Neural progenitor cell (in vitro differentiated cells): ENCODE data around the gene TMEM132E. TPM values are rescaled to one million over a fixed set of nuclear protein-coding genes. Genes with fewer than 3 reads are reported as not detected.

Experiments used
- DNase-seq: peaks from one replicate; pipeline ENCODE4 v3.0.0-alpha.2; 2016; ENCODE audit warnings: low spot score
- H2AFZ ChIP-seq: fragments of 200-600 bp; sonication (generic); replicated peaks from 2 replicates; pipeline ENCODE4 v1.6.1; 2016; ENCODE audit warnings: antibody characterized with exemption
- H3F3A ChIP-seq: fragments of 200-600 bp; sonication (generic); 2 replicates; pipeline ENCODE4 v1.6.1; 2016; ENCODE audit warnings: antibody characterized with exemption, low read depth
- H3K27ac ChIP-seq: fragments of 200-600 bp; sonication (generic); 2 replicates; pipeline ENCODE4 v1.5.1; 2016; ENCODE audit warnings: mild to moderate bottlenecking
- H3K27me3 ChIP-seq: fragments of 200-600 bp; sonication (generic); 2 replicates; pipeline ENCODE4 v1.6.1; 2016; ENCODE audit warnings: mild to moderate bottlenecking, moderate library complexity
- H3K36me3 ChIP-seq: fragments of 200-600 bp; sonication (generic); 2 replicates; pipeline ENCODE4 v1.5.1; 2016
- H3K4me1 ChIP-seq: fragments of 200-600 bp; sonication (generic); 2 replicates; pipeline ENCODE4 v1.6.1; 2016; ENCODE audit warnings: mixed run types
- H3K4me2 ChIP-seq: fragments of 200-600 bp; sonication (generic); 2 replicates; pipeline ENCODE4 v1.6.1; 2016
- H3K4me3 ChIP-seq: fragments of 200-600 bp; sonication (generic); 2 replicates; pipeline ENCODE4 v1.5.1; 2016
- H3K79me2 ChIP-seq: fragments of 200-600 bp; sonication (generic); 2 replicates; pipeline ENCODE4 v1.6.1; 2016; ENCODE audit warnings: low read depth
- H3K9ac ChIP-seq: fragments of 200-600 bp; sonication (generic); 2 replicates; pipeline ENCODE4 v1.6.1; 2016
- H3K9me3 ChIP-seq: fragments of 200-600 bp; sonication (generic); 2 replicates; pipeline ENCODE4 v1.5.1; 2016; ENCODE audit warnings: low read depth
- H4K20me1 ChIP-seq: fragments of 200-600 bp; sonication (generic); 2 replicates; pipeline ENCODE4 v1.6.1; 2016; ENCODE audit warnings: low read depth
- H3K27ac Mint-ChIP-seq: 3 replicates; pipeline ENCODE4 v1.8.0; 2021; ENCODE audit warnings: mixed read lengths
- H3K27me3 Mint-ChIP-seq: 2 replicates; pipeline ENCODE4 v1.8.0; 2022; ENCODE audit warnings: low read depth, mild to moderate bottlenecking, inconsistent platforms, moderate library complexity, mixed read lengths; ENCODE audit not compliant: insufficient read depth
- H3K36me3 Mint-ChIP-seq: 3 replicates; pipeline ENCODE4 v1.8.0; 2021; ENCODE audit warnings: mixed read lengths
- H3K4me1 Mint-ChIP-seq: 3 replicates; pipeline ENCODE4 v1.8.0; 2021; ENCODE audit warnings: mixed read lengths
- H3K4me3 Mint-ChIP-seq: 3 replicates; pipeline ENCODE4 v1.8.0; 2021; ENCODE audit warnings: mild to moderate bottlenecking, moderate library complexity, mixed read lengths
- H3K9me3 Mint-ChIP-seq: 3 replicates; pipeline ENCODE4 v1.8.0; 2020; ENCODE audit warnings: mixed read lengths
- EZH2 ChIP-seq: fragments of 200-600 bp; sonication (generic); IDR thresholded peaks from 2 replicates; pipeline ENCODE4 v1.6.1; 2017; ENCODE audit warnings: antibody characterized with exemption, mild to moderate bottlenecking, moderate library complexity
- EZH2phosphoT487 ChIP-seq: fragments of 200-600 bp; sonication (generic); IDR thresholded peaks from 2 replicates; pipeline ENCODE4 v1.6.1; 2017; ENCODE audit warnings: antibody characterized with exemption
- total RNA-seq: library from RNA; depleted of rRNA; stranded (reverse); fragments of >200 nt; gene quantifications from 2 replicates; pipeline ENCODE4 v1.2.3, GENCODE V29; 2015; ENCODE audit warnings: low replicate concordance
- TF ChIP-seq, protein P1 (sequence below): fragments of 200-600 bp; sonication (generic); IDR thresholded peaks from 2 replicates; pipeline ENCODE4 v1.5.1; 2017; ENCODE audit warnings: antibody characterized with exemption, mild to moderate bottlenecking

The TMEM132E gene
- total RNA-seq, 1 donor from 2014 or later, result 0.21 TPM

DNA sequence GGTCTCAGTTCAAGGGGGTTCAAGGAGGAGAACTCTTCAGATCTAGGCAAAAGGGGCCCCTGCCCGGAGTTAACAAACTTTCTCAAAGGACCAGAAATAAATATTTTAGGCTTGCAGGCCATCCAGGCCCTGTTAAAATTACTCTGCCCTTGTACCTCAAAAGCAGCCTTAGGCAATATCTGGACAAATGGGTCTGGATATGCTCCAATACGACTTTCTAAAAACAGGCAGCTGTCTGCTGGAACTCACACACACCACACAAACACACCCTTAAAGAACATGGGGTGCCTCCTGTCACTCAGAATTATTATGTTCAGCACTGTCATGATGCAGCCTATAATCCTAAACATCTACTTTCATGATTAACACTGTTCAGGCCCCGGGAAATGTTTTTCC, 75.5 kb downstream of the TMEM132E start:
- no peaks in the 10 kb centered on the region for H3K9me3 ChIP-seq
- H3K36me3 ChIP-seq, result no peaks in the 10 kb centered on the region
- no peak overlapping the region for H3K9ac ChIP-seq
- H3K9me3 Mint-ChIP-seq, result no peaks in the 10 kb centered on the region
- no peak overlapping the region for H3K4me3 ChIP-seq
- no peak overlapping the region for H3K27ac ChIP-seq
- peaks cover 13% of the 10 kb centered on the region for H3K27me3 Mint-ChIP-seq
- no peaks in the 10 kb centered on the region for H3K4me1 ChIP-seq
- DNase-seq, result no peak
- no peaks in the 10 kb centered on the region for H3K4me1 Mint-ChIP-seq
- no peaks in the 10 kb centered on the region for H3F3A ChIP-seq
- H3K36me3 Mint-ChIP-seq, result no peaks in the 10 kb centered on the region
- H3K4me3 Mint-ChIP-seq, result no peak overlapping the region
- H3K27me3 ChIP-seq, result peaks cover 9% of the 10 kb centered on the region
- no peak overlapping the region for H3K4me2 ChIP-seq
- H3K79me2 ChIP-seq, result no peaks in the 10 kb centered on the region
- TF ChIP-seq, protein P1, sequence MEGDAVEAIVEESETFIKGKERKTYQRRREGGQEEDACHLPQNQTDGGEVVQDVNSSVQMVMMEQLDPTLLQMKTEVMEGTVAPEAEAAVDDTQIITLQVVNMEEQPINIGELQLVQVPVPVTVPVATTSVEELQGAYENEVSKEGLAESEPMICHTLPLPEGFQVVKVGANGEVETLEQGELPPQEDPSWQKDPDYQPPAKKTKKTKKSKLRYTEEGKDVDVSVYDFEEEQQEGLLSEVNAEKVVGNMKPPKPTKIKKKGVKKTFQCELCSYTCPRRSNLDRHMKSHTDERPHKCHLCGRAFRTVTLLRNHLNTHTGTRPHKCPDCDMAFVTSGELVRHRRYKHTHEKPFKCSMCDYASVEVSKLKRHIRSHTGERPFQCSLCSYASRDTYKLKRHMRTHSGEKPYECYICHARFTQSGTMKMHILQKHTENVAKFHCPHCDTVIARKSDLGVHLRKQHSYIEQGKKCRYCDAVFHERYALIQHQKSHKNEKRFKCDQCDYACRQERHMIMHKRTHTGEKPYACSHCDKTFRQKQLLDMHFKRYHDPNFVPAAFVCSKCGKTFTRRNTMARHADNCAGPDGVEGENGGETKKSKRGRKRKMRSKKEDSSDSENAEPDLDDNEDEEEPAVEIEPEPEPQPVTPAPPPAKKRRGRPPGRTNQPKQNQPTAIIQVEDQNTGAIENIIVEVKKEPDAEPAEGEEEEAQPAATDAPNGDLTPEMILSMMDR, result no peak
- TF ChIP-seq EZH2 (no peak), EZH2phosphoT487 (no peak)
- H3K27ac Mint-ChIP-seq, result no peak overlapping the region
- H4K20me1 ChIP-seq, result no peaks in the 10 kb centered on the region
- H2AFZ ChIP-seq, result no peak overlapping the region

- Histone ChIP-seq H3K27ac (no peak overlapping the region), H3K36me3 (no peaks in the 10 kb centered on the region), H4K20me1 (no peaks in the 10 kb centered on the region), H3K9ac (no peak overlapping the region), H3K27me3 (peaks cover 3% of the 10 kb centered on the region), H3K4me1 (no peaks in the 10 kb centered on the region), H3K4me2 (no peak overlapping the region), H2AFZ (no peak overlapping the region), H3K79me2 (no peaks in the 10 kb centered on the region), H3K4me3 (no peak overlapping the region), H3K9me3 (no peaks in the 10 kb centered on the region), H3F3A (no peaks in the 10 kb centered on the region)
- DNase-seq, result no peak
- Mint-ChIP-seq H3K9me3 (no peaks in the 10 kb centered on the region), H3K27ac (no peak overlapping the region), H3K36me3 (no peaks in the 10 kb centered on the region), H3K4me3 (no peak overlapping the region), H3K27me3 (peaks cover 13% of the 10 kb centered on the region), H3K4me1 (no peaks in the 10 kb centered on the region)
- no peak for TF ChIP-seq EZH2
- TF ChIP-seq EZH2phosphoT487, result no peak
- TF ChIP-seq, protein P1, result no peak
Observed at GRCh38 chr17:34656801-34657200, 77.4 kb downstream of the TMEM132E start.

DNA sequence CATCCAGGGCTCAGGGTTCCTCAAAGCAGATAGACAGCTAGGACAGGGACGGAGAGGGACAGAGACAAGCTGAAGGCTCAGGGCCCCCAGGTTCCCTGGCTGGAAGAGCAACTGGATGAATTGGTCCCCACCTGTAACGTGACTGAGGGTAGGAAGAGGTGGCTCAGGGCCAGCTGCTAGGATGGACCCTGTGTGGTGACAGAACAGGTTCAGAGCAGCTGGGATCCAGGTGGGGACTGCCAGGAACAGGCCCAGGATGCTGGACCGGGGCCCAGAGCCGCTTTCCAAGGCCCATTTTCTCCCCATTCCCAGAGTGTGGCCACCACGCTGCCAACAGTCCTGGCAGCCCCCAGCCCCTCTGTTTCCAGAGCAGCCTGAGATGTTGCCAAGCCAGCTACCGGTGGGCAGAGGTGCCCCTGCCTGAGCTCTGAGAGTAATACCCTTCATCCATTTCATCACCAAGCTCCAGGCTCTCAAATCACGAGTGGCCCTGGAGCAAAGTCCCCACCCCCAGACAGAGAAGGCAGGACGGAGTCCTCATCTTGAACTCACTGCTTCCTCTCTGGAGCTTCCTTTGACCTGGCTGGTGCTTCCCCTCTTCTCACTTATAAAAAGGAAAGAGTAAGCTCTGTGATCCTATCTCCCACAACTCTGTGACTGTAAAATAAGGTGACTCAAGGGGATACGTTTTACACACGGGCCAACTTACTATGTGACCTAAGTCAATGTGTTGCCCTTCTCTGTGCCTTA, 79.6 kb downstream of the TMEM132E start:
- H3K36me3 Mint-ChIP-seq, result no peaks in the 10 kb centered on the region
- H3K9ac ChIP-seq, result no peak overlapping the region
- H3K27me3 ChIP-seq, result no peaks in the 10 kb centered on the region
- H3K27ac Mint-ChIP-seq, result no peak overlapping the region
- no peak overlapping the region for H3K4me2 ChIP-seq
- TF ChIP-seq, protein P1, result no peak
- TF ChIP-seq EZH2 (no peak), EZH2phosphoT487 (no peak)
- no peaks in the 10 kb centered on the region for H3F3A ChIP-seq
- no peaks in the 10 kb centered on the region for H3K9me3 Mint-ChIP-seq
- no peaks in the 10 kb centered on the region for H3K4me1 Mint-ChIP-seq
- H3K36me3 ChIP-seq, result no peaks in the 10 kb centered on the region
- H3K27me3 Mint-ChIP-seq, result peaks cover 8% of the 10 kb centered on the region
- no peaks in the 10 kb centered on the region for H4K20me1 ChIP-seq
- H3K4me1 ChIP-seq, result no peaks in the 10 kb centered on the region
- no peak overlapping the region for H3K27ac ChIP-seq
- DNase-seq, result no peak
- H3K9me3 ChIP-seq, result no peaks in the 10 kb centered on the region
- no peak overlapping the region for H3K4me3 Mint-ChIP-seq
- no peaks in the 10 kb centered on the region for H3K79me2 ChIP-seq
- no peak overlapping the region for H3K4me3 ChIP-seq
- H2AFZ ChIP-seq, result no peak overlapping the region
